ENCODE results near the gene IGFBP5. TPM values are rescaled to one million over a fixed set of nuclear protein-coding genes. Genes with fewer than 3 reads are reported as not detected.

The IGFBP5 gene
- total and polyA plus RNA-seq, 4 donors: 2.3 to 43.4 (median 14.4) TPM

DNA sequence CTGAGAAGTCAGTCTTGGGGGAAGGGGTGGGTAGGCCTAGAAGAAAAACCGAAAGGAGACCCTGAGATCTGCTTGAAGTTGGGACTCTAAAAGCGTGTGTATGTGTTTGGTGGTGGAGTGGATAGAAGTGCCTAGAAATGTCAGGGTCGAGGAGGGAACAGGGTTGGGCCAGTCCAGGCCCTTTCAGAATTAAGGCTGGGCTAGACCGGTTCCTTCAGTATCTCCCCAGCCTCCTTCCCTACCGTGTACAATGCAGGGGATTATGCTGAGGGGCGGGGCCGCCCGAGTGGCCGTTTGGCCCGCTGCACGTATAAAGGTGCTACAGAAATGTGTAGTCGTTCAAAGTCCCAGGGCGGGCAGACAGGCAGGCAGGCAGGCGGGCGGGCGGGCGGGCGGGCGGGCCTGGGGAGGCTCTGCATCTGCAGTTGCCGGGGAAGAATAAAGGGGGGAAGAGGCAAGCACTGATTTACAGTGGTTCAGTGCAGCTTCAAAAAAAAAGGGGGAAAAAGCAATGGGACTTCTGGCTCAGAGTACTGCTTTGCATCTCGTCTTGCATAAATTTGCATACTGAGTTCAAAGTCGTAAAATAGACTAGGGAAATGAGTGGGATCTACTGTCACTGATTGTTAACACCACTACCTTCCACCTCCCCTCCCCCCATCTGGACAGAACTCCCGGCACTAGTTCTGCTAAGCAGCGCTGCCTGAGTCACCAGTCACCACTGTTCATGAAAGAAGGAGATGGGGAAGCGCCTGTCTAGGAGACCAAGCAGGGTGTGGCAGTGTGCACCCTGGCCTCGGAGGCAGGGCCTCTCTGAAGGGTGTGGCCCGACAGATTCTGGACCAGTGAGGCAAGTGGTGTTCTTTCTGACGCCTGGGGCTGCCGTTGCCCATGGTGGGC is 58.5 kb downstream of the IGFBP5 start:
- H3K27me3 ChIP-seq (ENCODE audit: control insufficient read depth in 4 of 4, insufficient read depth in 4 of 4, low read length in 3 of 4): no peaks in the 10 kb centered on the region
- peak overlapping the region in 1 of 2 donors; percentile 48 for H3K27ac ChIP-seq (ENCODE audit: low read depth in 1 of 2, low read length in 2 of 2)
- WGBS: 30% methylated on average over 29 of the region's 29 CpGs
- H3K4me1 ChIP-seq (ENCODE audit: control insufficient read depth in 4 of 4, insufficient read depth in 4 of 4, low read length in 3 of 4): peaks cover 5 to 34% (median 16%) of the 10 kb centered on the region in 4 donors
- H3K9ac ChIP-seq (ENCODE audit: low read depth in 1 of 2, low read length in 2 of 2): peak overlapping the region in 1 of 2 donors; percentile 99
- no peaks in the 10 kb centered on the region for H3K9me3 ChIP-seq (ENCODE audit: control insufficient read depth in 4 of 4, low read length in 3 of 4)
- H3K36me3 ChIP-seq (ENCODE audit: control insufficient read depth in 4 of 4, insufficient read depth in 3 of 4, low read depth in 1 of 4, low read length in 3 of 4): peaks cover 0 to 6% (median 3%) of the 10 kb centered on the region in 4 donors
- peak overlapping the region in 2 of 3 donors; percentile 90 to 92 for H3K4me3 ChIP-seq (ENCODE audit: low read depth in 1 of 3, low read length in 3 of 3)
- no peak for DNase-seq (ENCODE audit: low spot score)
- peak; percentile 39 to 47 for TF ChIP-seq HNF4A (conservative IDR thresholded peaks at IDR 0.05)
- TF ChIP-seq, protein P1, sequence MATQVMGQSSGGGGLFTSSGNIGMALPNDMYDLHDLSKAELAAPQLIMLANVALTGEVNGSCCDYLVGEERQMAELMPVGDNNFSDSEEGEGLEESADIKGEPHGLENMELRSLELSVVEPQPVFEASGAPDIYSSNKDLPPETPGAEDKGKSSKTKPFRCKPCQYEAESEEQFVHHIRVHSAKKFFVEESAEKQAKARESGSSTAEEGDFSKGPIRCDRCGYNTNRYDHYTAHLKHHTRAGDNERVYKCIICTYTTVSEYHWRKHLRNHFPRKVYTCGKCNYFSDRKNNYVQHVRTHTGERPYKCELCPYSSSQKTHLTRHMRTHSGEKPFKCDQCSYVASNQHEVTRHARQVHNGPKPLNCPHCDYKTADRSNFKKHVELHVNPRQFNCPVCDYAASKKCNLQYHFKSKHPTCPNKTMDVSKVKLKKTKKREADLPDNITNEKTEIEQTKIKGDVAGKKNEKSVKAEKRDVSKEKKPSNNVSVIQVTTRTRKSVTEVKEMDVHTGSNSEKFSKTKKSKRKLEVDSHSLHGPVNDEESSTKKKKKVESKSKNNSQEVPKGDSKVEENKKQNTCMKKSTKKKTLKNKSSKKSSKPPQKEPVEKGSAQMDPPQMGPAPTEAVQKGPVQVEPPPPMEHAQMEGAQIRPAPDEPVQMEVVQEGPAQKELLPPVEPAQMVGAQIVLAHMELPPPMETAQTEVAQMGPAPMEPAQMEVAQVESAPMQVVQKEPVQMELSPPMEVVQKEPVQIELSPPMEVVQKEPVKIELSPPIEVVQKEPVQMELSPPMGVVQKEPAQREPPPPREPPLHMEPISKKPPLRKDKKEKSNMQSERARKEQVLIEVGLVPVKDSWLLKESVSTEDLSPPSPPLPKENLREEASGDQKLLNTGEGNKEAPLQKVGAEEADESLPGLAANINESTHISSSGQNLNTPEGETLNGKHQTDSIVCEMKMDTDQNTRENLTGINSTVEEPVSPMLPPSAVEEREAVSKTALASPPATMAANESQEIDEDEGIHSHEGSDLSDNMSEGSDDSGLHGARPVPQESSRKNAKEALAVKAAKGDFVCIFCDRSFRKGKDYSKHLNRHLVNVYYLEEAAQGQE (IDR thresholded peaks at IDR 0.05): no peak

DNA sequence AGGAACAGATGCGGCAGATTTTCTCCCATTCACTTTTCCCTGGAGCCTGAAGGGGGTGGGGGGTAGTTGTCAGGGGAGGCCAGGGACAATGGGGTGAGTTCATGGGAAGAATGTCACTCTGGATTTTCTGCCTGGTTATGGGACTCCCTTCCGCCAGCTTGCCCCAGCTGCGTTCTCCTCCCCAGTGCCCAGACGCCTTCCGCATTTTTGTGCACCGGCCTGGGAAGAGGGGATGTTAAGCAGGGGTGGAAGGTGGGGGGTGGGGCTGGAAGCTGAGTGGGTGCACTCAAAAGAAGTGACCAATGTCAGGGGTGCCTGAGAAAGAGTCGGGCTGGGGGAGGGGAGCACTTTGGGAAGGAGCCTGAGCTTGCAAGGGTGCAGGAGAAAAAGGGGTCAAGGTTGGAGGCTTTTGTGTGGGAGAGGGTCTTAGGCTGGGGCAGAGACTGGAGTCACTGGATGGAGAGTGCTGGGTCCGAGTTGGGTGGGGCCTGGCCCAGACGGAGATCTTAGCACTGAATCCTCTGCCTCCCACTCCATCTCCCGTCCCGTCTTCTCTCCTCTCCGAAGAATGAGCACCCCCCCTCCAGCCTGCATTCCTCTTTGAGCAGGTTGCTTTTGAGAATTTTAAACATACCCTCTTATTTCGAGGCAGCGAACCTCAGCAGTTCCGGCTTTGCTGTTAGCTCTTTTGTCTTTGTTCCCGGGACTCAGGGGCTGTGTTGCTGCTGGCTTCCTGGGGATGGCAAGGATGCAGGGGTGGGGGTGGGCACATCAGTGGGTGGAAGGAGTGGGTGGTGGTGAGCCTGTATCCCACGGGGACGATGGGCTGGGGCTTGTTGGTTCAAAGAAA is 59.4 kb downstream of the IGFBP5 start:
- Histone ChIP-seq H3K27ac (ENCODE audit: low read depth in 1 of 2, low read length in 2 of 2) (peak overlapping the region in 1 of 2 donors; percentile 48), H3K27me3 (ENCODE audit: control insufficient read depth in 4 of 4, insufficient read depth in 4 of 4, low read length in 3 of 4) (no peaks in the 10 kb centered on the region), H3K9me3 (ENCODE audit: control insufficient read depth in 4 of 4, low read length in 3 of 4) (no peaks in the 10 kb centered on the region), H3K36me3 (ENCODE audit: control insufficient read depth in 4 of 4, insufficient read depth in 3 of 4, low read depth in 1 of 4, low read length in 3 of 4) (peaks cover 0 to 3% (median 3%) of the 10 kb centered on the region in 4 donors), H3K4me1 (ENCODE audit: control insufficient read depth in 4 of 4, insufficient read depth in 4 of 4, low read length in 3 of 4) (peaks cover 5 to 34% (median 16%) of the 10 kb centered on the region in 4 donors), H3K9ac (ENCODE audit: low read depth in 1 of 2, low read length in 2 of 2) (peak overlapping the region in 1 of 2 donors; percentile 99), H3K4me3 (ENCODE audit: low read depth in 1 of 3, low read length in 3 of 3) (peak overlapping the region in 2 of 3 donors; percentile 90 to 92)
- 58% methylated on average over 18 of the region's 18 CpGs for WGBS
- no peak for DNase-seq (ENCODE audit: low spot score)
- TF ChIP-seq, protein P2, sequence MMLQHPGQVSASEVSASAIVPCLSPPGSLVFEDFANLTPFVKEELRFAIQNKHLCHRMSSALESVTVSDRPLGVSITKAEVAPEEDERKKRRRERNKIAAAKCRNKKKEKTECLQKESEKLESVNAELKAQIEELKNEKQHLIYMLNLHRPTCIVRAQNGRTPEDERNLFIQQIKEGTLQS (IDR thresholded peaks at IDR 0.05): no peak
- no peak for TF ChIP-seq SP1 (IDR thresholded peaks at IDR 0.05)
- TF ChIP-seq, protein P1 (IDR thresholded peaks at IDR 0.05): no peak
- TF ChIP-seq, protein P3, sequence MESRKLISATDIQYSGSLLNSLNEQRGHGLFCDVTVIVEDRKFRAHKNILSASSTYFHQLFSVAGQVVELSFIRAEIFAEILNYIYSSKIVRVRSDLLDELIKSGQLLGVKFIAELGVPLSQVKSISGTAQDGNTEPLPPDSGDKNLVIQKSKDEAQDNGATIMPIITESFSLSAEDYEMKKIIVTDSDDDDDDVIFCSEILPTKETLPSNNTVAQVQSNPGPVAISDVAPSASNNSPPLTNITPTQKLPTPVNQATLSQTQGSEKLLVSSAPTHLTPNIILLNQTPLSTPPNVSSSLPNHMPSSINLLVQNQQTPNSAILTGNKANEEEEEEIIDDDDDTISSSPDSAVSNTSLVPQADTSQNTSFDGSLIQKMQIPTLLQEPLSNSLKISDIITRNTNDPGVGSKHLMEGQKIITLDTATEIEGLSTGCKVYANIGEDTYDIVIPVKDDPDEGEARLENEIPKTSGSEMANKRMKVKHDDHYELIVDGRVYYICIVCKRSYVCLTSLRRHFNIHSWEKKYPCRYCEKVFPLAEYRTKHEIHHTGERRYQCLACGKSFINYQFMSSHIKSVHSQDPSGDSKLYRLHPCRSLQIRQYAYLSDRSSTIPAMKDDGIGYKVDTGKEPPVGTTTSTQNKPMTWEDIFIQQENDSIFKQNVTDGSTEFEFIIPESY (IDR thresholded peaks at IDR 0.05): no peak
- no peak for TF ChIP-seq EGR1 (IDR thresholded peaks at IDR 0.05; ENCODE audit: low read depth in 2 of 2)
- TF ChIP-seq, protein P4, sequence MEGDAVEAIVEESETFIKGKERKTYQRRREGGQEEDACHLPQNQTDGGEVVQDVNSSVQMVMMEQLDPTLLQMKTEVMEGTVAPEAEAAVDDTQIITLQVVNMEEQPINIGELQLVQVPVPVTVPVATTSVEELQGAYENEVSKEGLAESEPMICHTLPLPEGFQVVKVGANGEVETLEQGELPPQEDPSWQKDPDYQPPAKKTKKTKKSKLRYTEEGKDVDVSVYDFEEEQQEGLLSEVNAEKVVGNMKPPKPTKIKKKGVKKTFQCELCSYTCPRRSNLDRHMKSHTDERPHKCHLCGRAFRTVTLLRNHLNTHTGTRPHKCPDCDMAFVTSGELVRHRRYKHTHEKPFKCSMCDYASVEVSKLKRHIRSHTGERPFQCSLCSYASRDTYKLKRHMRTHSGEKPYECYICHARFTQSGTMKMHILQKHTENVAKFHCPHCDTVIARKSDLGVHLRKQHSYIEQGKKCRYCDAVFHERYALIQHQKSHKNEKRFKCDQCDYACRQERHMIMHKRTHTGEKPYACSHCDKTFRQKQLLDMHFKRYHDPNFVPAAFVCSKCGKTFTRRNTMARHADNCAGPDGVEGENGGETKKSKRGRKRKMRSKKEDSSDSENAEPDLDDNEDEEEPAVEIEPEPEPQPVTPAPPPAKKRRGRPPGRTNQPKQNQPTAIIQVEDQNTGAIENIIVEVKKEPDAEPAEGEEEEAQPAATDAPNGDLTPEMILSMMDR (IDR thresholded peaks at IDR 0.05; ENCODE audit: low read depth, low read length, missing input control): no peak
- no peak for TF ChIP-seq HNF4A (conservative IDR thresholded peaks at IDR 0.05)
- no peak for TF ChIP-seq RXRA (IDR thresholded peaks at IDR 0.05)
- TF ChIP-seq NR2F2 (IDR thresholded peaks at IDR 0.05): no peak
- TF ChIP-seq, protein P5, sequence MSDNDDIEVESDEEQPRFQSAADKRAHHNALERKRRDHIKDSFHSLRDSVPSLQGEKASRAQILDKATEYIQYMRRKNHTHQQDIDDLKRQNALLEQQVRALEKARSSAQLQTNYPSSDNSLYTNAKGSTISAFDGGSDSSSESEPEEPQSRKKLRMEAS (IDR thresholded peaks at IDR 0.05): no peak
- TF ChIP-seq YY1 (IDR thresholded peaks at IDR 0.05): no peak
- no peak for TF ChIP-seq TAF1 (conservative IDR thresholded peaks at IDR 0.05)
